ENCODE measurements around the gene SDHB. TPM values are rescaled to one million over a fixed set of nuclear protein-coding genes. Genes with fewer than 3 reads are reported as not detected.

SDHB gene
- total RNA-seq, 2 donors from 2014 or later = 38.9 to 59.4 TPM

- Histone ChIP-seq H3K36me3 (replicated peaks in 1 of 2; ENCODE audit: insufficient read depth in 1 of 2, low read depth in 2 of 2) (no peaks in the 10 kb centered on the region), H3K9me3 (no peaks in the 10 kb centered on the region), H3K27me3 (no peaks in the 10 kb centered on the region), H3K4me3 (no peak overlapping the region), H3K27ac (no peak overlapping the region), H3K4me1 (peaks cover 12% of the 10 kb centered on the region)
- ATAC-seq = no peak
- TF ChIP-seq CTCF (IDR thresholded peaks at IDR 0.05) (no peak), POLR2A (IDR thresholded peaks at IDR 0.05) (no peak)
- intact Hi-C loops (cut with DNase I) = no loop called here
- no peak for DNase-seq
- 76 to 77% methylated on average over 5 of the region's 5 CpGs for WGBS, 2 donors
Observed at GRCh38 chr1:17094664-17095063, 40.8 kb upstream of the SDHB start.

DNA sequence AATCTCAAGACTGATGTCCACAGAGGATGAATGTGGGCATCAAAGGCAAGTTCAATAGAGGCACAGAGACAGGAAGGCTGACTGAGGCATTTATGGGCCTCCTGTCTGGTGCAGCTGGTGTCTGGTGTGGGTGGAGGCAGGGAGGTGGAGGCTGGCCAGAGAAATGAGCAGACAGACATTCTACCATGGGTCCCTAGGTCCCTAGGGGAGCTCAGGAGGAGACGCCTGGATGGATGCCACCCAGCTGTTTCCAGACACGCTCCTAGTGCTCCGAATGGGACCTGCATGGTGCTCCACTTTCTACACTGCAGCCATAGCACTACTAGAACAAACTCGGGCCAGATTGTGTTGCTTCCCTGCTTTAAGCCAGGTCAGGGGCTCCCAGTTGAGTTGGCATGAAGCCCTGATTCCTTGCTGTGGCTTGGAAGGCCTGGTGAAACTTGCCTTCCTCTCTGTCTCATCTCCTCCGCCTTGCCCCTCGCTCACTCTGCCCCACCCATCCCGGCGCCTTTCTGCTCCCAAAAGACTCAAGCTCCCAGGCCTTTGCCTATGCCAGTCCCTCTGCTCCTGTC is 40.1 kb upstream of the SDHB start:
- Histone ChIP-seq H3K27me3 (no peaks in the 10 kb centered on the region), H3K27ac (no peak overlapping the region), H3K36me3 (replicated peaks in 1 of 2; ENCODE audit: insufficient read depth in 1 of 2, low read depth in 2 of 2) (no peaks in the 10 kb centered on the region), H3K9me3 (no peaks in the 10 kb centered on the region), H3K4me3 (no peak overlapping the region), H3K4me1 (peaks cover 16% of the 10 kb centered on the region)
- intact Hi-C loops (cut with DNase I) = no loop called here
- TF ChIP-seq POLR2A (IDR thresholded peaks at IDR 0.05) (no peak), CTCF (IDR thresholded peaks at IDR 0.05) (no peak)
- DNase-seq (no peak), ATAC-seq (no peak)
- 81 to 89% methylated on average over 8 of the region's 8 CpGs for WGBS, 2 donors

DNA sequence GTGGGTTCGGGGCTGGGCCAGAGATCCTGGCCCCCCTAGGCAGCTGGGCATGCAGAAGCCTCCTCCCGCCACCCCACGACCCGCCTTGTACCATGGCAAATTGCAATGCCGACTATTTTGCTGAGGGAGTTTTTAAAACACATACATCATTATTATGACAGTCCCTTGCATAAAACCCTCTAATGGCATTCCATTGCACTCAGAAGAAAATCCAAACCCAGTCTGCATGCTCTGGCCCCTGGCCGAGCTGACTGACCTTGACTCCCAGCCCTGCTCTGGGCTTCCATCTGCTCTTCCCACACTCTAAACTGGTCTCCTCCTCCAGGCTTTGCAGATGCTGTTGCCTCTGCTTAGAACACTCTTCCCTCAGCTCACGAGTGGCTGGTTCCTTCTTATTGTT is 37.4 kb upstream of the SDHB start:
- Histone ChIP-seq H3K36me3 (replicated peaks in 1 of 2; ENCODE audit: insufficient read depth in 1 of 2, low read depth in 2 of 2) (no peaks in the 10 kb centered on the region), H3K4me1 (peaks cover 16% of the 10 kb centered on the region), H3K9me3 (no peaks in the 10 kb centered on the region), H3K27ac (peak overlapping the region; percentile 27 to 79 (median 69)), H3K27me3 (no peaks in the 10 kb centered on the region), H3K4me3 (no peak overlapping the region)
- DNase-seq (peak in 3 of 4 donors; percentile 35 to 45 (median 44)), ATAC-seq (peak; percentile 71)
- WGBS, 2 donors = 39 to 67% methylated on average over 3 to 7 of the region's 7 CpGs
- intact Hi-C loops (cut with DNase I) = no loop called here
- TF ChIP-seq CTCF (IDR thresholded peaks at IDR 0.05) (no peak), POLR2A (IDR thresholded peaks at IDR 0.05) (peak in 2 of 3 donors; percentile 27 to 38)

- H3K36me3 ChIP-seq (replicated peaks in 1 of 2; ENCODE audit: insufficient read depth in 1 of 2, low read depth in 2 of 2) = no peaks in the 10 kb centered on the region
- DNase-seq (peak in 1 of 4 donors; percentile 12), ATAC-seq (peak; percentile 25)
- H3K4me3 ChIP-seq = no peak overlapping the region
- no peaks in the 10 kb centered on the region for H3K27me3 ChIP-seq
- no peaks in the 10 kb centered on the region for H3K9me3 ChIP-seq
- 30 to 82% methylated on average over 2 to 14 of the region's 14 CpGs for WGBS, 2 donors
- H3K27ac ChIP-seq = peak overlapping the region in 3 of 4 donors; percentile 66 to 79 (median 72)
- intact Hi-C loops (cut with DNase I) = no loop called here
- TF ChIP-seq CTCF (IDR thresholded peaks at IDR 0.05) (no peak), POLR2A (IDR thresholded peaks at IDR 0.05) (no peak)
- peaks cover 16% of the 10 kb centered on the region for H3K4me1 ChIP-seq
Observed at GRCh38 chr1:17089506-17089905, 35.7 kb upstream of the SDHB start.

DNA sequence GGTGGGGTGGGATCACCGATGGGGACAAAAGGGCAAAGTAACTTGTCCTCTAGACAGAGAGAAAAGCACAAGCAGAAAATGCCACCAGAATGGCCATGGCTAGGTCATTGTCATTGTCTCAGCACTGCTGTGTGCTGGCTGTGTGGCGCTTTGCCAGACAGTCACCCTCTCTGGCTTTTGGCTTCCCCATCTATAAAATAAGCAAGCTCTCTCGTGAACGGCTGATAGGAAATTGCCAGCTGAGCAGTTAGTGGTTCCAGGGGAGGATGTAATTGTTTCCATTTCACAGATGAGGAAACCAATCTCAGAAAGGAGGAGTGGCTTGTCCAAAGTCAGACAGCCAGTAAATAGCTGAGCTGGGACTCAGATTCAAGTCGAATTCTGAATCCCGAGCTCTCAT is 32.9 kb upstream of the SDHB start:
- no peak for DNase-seq
- WGBS, 2 donors = 66 to 78% methylated on average over 6 of the region's 6 CpGs
- Histone ChIP-seq H3K27me3 (no peaks in the 10 kb centered on the region), H3K4me3 (no peak overlapping the region), H3K9me3 (no peaks in the 10 kb centered on the region), H3K27ac (no peak overlapping the region), H3K4me1 (peaks cover 19% of the 10 kb centered on the region), H3K36me3 (replicated peaks in 1 of 2; ENCODE audit: insufficient read depth in 1 of 2, low read depth in 2 of 2) (no peaks in the 10 kb centered on the region)
- TF ChIP-seq POLR2A (IDR thresholded peaks at IDR 0.05) = no peak
- intact Hi-C loops (cut with DNase I) = no loop called here
- ATAC-seq = no peak

Data from body of pancreas (tissue), 4 donors.